HG03520 (cell line): ENCODE results near the gene THAP5.

Experiments
- ATAC-seq: cut with Tn5 transposase; IDR thresholded peaks from one replicate; pipeline ENCODE4 v1.9.1; 2021; ENCODE audit warnings: mild to moderate bottlenecking, moderate library complexity; ENCODE audit not compliant: unreplicated experiment

The THAP5 gene

DNA sequence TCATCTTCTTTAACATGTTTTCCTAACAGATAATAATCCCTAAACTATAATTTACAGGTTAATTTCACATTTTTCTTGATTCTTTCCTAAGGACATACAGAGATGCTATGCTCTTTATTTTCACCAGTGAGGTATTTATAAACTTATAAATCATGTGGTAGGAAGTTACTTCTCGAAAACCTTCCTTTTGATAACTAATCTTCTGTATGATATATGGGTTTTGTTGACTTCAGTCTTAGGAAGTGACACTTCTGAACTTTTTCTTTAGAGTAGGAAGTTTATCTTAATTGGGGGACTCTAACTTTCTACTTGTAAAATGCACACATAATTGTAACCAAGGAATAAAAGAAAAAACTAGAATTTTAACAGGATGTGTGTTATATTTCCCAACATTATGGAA is 33.8 kb downstream of the THAP5 start:
- no peak for ATAC-seq

DNA sequence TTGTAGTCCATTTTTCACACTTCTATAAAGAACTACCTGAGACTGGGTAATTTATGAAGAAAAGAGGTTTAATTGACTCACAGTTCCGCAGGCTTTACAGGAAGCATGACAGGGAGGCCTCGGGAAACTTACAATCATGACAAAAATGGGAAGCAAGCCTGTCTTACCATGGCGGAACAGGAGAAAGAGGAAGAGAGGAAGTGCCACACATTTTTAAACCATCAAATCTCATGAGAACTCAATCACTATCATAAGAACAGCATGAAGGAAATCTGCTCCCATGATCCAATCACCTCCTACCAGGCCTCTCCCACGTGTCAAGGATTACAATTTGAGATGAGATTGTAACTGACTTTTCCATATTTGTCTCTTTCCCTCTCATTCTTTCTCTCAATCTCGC is 34.2 kb downstream of the THAP5 start:
- no peak for ATAC-seq

DNA sequence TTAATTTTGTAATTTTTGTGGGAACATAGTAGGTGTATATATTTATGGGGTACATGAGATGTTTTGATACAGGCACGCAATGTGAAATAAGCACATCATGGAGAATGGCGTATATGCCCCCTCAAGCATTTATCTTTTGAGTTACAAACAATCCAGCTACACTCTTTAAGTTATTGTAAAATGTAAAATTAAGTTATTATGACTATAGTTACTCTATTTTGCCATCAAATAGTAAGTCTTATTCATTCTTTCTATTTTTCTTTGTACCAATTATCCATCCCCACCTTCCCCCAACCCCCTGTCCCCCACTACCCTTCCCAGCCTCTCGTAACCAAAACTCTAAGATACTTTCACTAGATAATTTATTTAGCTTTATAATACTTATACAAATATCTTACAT is 35.8 kb downstream of the THAP5 start:
- ATAC-seq: no peak

DNA sequence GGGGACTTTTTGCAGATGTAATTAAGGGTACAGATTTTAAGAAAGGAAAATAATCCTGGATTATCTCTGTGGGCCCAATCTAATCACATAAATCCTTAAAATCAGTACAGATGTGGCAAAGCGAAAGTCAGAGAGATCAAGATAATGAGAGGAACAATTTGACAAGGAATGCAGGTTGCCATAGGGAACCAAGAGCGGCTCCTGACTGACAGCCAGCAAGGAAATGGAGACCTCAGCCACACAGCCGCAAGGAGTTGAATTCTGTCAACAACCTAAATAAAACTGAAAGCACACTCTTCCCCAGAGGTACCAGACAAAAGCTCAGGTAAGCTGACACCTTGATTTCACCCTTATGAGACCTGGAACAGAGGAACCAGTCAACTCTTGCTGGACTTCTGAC is 40.2 kb downstream of the THAP5 start:
- ATAC-seq: no peak

- ATAC-seq: no peak
These were observed 41.3 kb downstream of the THAP5 start for GRCh38 chr7:108528183-108528712.

GRCh38 chr7:108526768-108527017 is 42.8 kb downstream of the THAP5 start:
- ATAC-seq: no peak

DNA sequence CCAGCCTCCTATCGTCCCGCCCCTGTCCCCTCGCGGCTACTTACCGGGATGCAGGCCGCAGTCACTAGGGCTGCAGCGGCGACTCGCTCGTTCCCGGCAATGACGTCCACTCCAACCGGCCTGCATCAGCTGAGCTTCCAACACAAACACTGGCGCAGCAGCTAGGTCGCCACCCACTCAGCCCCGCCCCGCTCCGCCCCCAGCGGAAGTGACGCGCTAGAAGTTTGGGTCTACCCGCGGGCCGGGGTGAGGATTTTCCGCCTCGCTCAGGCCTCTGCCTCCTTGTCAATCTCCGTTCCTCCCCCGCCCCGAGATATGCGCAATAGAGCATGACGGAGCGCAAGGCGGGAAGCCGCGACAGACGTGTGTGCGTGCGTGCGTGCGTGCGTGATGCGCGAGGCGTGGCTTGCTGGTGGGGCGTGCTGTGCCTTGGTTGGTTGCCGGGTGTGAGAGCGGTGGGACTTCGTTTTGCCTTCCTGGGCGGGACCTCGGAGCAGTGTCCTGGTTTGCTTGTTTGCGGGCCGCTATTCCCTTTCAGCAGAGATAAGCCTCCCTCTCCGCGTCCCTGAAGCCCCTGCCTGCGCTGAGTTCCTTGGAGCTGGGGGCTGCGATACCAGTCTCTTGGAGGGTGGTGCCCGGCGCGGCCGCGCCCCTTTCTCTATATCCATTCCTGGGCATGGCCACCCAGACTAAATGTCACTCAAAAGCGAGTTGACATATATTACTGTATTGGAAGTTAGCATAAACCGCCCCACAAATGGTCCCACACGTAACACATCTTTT is 43.3 kb downstream of the THAP5 start, which contains the start of gene PNPLA8:
TSS of gene PNPLA8 (minus strand) at position 151 of the 783 bp plus-strand sequence. CDS start 10,644 bp downstream, outside the sequence.
- peak; percentile 90 for ATAC-seq

DNA sequence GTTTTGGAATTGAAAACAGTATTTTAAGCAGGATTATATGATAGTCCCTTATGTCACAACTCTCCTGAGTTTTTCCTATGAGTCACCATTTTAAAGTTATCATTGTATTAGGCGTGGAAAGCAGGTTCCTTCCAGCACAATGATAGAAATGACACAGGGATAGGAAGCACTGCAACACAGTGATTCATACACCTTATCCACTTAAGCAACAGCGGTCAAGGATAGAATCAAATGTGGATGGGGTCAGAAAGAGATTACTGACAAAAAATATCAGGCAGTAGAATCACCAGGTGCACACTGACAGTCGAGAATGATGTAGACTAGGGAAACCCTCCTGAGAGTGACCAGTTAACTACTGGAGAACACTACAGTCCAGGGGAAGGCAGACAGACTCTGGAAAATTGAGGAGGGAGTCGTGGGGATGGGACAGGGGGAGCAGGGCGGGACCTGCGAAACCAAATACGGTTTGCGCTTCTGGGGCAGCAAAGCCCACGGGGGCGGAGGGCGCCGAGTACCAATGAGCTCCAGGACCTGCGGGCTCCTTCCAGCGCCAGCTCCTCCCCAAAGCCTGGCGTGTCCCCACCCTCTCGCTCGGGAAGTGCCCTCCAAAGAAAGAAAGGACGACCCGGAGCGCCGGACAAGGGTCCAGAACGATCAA is 44.0 kb downstream of the THAP5 start:
- ATAC-seq: peak; percentile 28

- ATAC-seq: no peak
These were observed 46.7 kb downstream of the THAP5 start for GRCh38 chr7:108522780-108523179.

DNA sequence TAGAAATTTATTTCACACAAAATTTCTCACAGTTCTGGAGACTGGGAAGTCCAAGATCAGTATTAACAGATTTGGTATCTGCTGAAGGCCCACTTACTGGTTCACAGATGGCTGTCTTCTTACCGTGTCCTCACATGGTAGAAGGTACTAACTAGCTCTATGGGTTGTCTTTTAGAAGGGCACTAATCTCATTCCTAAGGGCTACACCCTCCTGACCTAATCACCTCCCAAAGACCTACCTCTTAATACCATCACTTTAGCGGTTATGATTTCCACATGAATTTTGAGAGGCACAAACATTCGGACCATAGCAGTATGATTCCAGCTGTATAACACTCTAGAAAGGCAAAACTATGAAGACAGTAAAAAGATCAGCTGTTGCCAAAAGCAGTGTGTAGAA is 51.6 kb downstream of the THAP5 start:
- no peak for ATAC-seq

- ATAC-seq: no peak
These were observed 53.9 kb downstream of the THAP5 start for GRCh38 chr7:108515630-108516029.

DNA sequence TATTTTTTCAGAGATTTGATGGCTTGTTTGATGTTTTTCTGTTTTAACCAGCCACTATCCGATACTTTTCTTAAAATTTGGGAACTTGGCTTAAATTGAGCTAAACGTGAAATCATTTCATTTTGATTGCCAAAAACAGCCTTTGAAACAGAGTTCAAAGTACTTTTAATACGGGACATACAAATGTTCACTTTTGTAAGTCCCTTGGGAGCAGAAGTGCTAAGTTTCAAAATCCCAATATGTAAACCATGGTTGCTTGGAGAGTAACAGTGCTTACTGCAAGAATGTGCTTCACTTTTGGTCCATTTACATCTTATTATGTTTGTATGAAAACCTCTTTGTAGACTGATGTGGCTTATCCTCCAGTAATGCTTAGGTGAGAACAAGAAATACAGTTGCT is 54.5 kb downstream of the THAP5 start:
- no peak for ATAC-seq
